GDM1 (cell line): ENCODE data around the gene CALD1.

Experiments used
- DNase-seq: peaks from one replicate; lab custom pipeline; 2025; lab: John Stamatoyannopoulos, UW

CALD1 gene

GRCh38 chr7:134894928-134895327, 115.5 kb downstream of the CALD1 start:
- DNase-seq = no peak

- no peak for DNase-seq
Measured at GRCh38 chr7:134896073-134896472, 116.6 kb downstream of the CALD1 start.

- DNase-seq = no peak
Measured at GRCh38 chr7:134897936-134898335, 118.5 kb downstream of the CALD1 start.

- DNase-seq = no peak
Measured at GRCh38 chr7:134899729-134900128, 120.3 kb downstream of the CALD1 start.

GRCh38 chr7:134900166-134900982, 120.9 kb downstream of the CALD1 start:
- no peak for DNase-seq

GRCh38 chr7:134901389-134902020, 122.1 kb downstream of the CALD1 start:
- DNase-seq = no peak

GRCh38 chr7:134902058-134902457, 122.6 kb downstream of the CALD1 start:
- DNase-seq = no peak

GRCh38 chr7:134903073-134903790, 123.8 kb downstream of the CALD1 start:
- no peak for DNase-seq

- DNase-seq = no peak
Measured at GRCh38 chr7:134905375-134905774, 125.9 kb downstream of the CALD1 start.

GRCh38 chr7:134907000-134907399, 127.6 kb downstream of the CALD1 start:
- no peak for DNase-seq

- DNase-seq = no peak
Measured at GRCh38 chr7:134907639-134908038, 128.2 kb downstream of the CALD1 start.

GRCh38 chr7:134908289-134908688, 128.9 kb downstream of the CALD1 start:
- DNase-seq = no peak

GRCh38 chr7:134910214-134910890, 130.9 kb downstream of the CALD1 start:
- no peak for DNase-seq

GRCh38 chr7:134910968-134911367, 131.5 kb downstream of the CALD1 start:
- no peak for DNase-seq

GRCh38 chr7:134916171-134916883, 136.9 kb downstream of the CALD1 start:
- DNase-seq = no peak

GRCh38 chr7:134919240-134919641, 139.8 kb downstream of the CALD1 start:
- DNase-seq = no peak

- no peak for DNase-seq
Measured at GRCh38 chr7:134920026-134920753, 140.8 kb downstream of the CALD1 start.

GRCh38 chr7:134922720-134923704, 143.6 kb downstream of the CALD1 start:
- DNase-seq = no peak

GRCh38 chr7:134925766-134926165, 146.3 kb downstream of the CALD1 start:
- DNase-seq = no peak

- DNase-seq = no peak
Measured at GRCh38 chr7:134926396-134926795, 147.0 kb downstream of the CALD1 start.
